HG03095 (cell line): ENCODE results near the gene FAM131B.
"Not testable (repeated sequence)": the region's sequence is repeated elsewhere in the genome, so short reads cannot be mapped to it uniquely, and the experiment has no call there.

Experiments used
- ATAC-seq: cut with Tn5 transposase; IDR thresholded peaks from one replicate; pipeline ENCODE4 v1.9.1; 2021; ENCODE audit warnings: moderate library complexity; ENCODE audit not compliant: unreplicated experiment

The FAM131B gene

DNA sequence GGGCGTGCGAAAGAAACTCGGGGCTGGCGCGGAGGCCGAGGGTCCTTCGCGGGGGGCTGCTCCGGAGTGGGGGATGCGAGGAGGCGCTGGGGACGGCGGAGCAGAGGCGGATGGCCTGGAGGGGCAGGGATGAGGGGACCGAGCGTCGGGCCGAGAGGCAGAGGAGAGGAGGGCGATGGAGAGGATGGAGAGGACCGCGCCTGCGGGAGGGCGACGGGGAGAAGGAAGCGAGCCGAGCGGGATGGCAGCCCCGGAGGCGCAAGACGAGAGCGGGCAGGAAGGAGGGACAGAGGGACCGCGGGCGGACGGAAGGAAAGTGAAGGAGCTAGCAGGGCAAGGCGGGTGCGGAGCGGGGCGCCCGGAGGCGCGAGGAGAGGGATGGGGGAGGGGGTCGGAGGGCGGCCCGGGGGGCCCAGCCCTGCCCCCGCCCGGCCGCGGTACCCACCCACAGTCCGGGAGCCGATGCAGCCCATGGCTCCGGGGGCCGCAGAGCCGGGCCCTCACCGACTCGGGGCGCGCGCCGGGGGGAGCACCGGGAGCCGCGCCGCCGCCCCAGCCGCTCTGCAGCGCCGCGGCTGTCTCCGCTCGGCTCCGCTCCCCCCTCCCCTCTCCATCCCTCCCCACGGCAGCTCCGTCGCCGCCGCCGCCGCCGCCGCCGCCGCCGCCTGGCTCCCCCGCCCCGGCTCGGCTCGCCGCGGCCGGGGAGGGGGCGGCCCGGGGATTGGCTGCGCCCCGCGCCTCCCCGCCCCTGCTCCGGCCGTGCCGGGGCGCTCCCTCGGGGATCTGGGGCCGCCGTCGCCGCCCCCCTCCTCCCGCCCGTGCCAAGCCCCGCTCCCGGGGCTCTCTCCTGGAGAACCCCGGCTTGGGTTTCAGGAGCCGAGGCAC is at the start of gene FAM131B:
TSS of gene FAM131B (minus strand) at position 583 of the 885 bp plus-strand sequence. CDS start at position 473, 110 bp downstream.
- no peak for ATAC-seq

DNA sequence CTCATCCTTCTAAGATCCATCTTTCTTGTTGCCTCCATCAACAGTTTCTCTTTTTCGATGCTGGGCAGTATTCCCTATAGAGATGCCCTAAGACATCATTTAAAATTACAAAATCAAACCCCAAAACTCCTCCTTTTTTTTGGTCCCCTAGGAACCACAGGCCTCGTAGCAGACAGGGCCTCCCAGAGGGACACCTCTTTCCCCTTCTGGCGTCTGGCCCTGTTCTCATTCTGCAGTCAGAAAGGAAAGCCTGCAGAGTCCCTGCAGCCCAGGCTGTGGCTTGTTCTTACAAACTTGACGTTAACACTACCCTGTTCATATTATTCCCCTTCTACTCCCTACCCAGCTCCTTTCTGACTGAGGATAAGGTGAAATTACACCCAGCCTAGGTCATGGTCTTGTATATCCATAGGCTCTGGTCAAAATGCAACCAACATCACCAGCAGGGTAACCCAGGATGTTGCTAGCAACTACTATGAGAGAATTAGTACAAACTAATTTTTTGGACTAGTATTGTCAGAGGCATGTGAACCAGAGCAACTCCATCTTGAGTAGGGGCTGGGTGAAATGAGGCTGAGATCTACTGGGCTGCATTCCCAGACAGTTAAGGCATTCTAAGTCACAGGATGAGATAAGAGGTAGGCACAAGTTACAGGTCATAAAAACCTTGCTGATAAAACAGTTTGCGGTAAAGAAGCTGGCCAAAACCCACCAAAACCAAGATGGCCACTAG is 49.6 kb upstream of the FAM131B start:
- no peak for ATAC-seq

DNA sequence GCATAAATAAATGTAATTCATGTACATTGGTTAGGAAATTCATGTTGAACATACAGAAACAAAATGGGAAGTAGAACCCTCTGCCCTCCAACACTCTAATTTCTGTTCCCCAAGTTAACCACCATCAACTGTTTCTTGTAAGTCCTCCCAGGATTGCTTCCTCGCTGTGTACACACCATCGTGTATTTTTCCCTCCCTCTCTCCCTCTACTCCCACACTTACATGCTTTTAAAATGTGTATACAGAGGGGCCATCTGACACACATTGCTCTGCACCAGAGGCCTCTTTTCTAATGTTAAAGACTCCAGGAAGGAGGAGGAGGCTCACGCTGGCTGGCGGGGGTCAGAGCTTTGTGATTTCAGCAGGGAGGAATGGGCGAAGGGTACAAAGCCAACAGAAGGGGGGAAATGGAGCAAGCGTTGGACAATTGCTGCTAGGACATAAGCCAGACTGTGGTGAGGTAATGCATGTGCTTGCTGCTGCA is 48.0 kb upstream of the FAM131B start:
- no peak for ATAC-seq

DNA sequence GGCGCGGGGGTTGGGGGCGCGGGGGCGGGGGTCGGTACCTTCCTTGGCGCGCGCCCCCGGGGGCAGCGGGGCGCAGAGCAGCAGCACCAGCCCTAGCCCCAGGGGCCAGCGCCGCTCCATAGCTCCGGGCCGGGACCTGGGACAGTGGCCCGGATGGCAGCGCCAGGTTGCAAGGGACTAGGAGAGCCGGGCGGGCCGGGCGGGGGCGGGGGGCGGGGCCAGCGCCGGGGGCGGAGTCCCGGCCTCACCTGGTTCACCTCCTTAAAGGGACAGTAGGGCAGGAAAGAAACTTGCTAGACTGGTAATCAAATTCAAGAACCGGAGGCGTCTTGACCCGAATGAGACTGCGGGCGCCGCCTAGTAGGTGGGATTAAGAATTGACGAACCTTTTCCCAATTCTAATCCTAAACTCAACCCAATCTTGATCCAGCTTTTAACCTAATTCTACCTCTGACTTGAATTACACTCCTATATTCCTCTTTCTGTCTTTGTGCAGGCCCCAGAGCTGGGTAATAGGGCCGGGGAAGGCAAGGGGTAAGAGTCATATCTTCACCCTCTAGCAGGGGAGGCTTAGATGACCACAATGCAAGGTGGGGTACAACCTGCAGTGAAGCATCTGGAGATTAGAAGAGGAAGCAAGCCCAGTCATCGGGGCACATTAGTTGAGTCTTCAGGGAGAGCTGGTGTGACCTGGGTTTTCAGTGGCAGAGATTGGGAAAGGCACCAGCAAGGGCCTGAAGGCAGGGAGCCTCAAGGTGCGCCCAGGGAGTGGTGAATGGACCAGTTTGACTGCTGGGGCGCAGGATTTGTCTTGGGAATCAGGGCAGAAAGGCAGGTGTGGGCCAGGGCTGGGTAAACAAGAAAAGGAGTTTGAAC is 46.4 kb upstream of the FAM131B start, which contains the start of gene EPHA1:
TSS of gene EPHA1 (minus strand) at position 171 of the 876 bp plus-strand sequence. CDS start at position 120, 51 bp downstream.
- no peak for ATAC-seq

DNA sequence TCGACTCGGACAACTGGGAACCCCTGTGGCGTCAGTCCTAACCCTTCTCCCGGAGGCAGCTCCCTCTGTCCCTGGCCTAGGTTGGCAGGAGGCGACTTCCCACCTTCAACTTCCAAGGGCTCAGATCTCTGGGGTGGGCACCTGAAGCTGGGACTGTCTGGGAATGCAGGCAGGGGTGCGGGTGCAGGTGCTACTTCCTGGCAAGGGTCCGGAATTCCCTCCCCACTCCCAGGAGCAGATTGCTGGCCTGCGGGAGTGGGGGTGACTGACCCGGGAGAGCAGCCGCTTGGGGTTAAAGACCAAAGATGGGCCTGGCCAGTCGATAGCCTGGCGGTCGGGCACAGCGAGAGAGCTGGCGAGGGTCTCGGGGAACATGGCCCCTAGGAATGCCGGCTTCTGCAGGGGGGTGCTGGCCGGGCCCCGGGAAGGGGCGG is 45.8 kb upstream of the FAM131B start:
- ATAC-seq = no peak

DNA sequence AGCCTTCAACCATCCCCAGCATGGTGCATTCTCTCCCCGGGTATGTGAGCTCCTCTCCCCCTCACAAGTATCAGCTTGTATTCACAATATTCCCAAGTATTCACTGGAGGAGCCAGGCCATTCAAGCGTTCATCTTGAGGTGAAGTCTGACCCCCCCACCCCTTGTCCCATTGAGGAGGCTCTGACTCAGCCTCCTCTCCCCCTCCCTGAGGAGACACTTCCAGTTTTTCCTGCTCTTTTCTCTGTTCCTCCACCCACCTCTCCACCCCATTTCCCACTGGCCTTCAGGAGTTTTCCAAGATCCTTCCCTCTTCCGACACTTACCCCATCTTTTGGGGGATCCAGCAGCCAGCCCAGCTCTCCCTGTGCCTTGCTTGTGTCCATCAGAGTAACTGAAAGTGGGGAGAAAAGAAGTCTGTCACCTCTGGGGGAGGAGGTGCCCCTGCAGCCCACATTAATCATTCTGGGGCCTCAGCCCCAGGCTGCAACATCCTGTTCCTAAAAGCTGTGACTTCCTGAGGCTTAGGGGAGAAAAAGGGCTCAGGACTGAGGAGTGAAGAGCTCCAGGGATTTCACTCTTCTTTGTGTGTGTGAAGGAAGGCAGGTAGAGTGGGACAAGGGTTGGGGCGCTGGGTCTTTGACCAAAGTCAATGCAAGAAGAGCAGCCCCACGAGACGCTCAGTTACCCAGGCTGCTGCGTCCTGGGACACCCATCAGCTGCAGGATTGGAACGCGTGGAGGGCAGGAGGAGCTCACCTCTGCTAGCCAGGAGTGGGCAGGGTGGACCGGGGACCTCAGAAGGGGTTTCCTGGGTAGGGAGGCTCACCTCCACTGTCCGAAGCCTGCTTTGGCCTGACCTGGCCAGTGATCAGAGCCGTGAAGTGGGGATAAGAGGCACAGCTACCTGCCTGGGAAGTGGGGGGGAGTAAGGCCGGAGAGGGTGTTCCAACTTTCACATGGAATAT is 45.1 kb upstream of the FAM131B start:
- no peak for ATAC-seq

DNA sequence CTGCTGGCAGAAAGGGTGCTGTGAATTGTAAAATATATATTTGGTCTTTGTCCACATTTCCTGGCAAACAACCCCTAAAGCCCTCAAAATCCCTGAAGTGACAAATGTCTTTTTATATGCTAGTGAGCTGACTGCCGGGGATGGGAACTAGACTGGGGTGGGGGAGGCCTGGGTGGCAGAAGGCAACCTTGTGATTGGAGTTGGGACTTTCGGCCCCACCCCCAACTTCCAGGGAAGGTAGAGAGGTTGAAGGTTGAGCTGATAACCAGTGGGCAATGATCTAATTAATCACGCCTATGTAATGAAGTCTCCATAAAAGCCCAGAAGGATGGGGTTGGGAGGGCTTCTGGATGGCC is 43.5 kb upstream of the FAM131B start:
- no peak for ATAC-seq

DNA sequence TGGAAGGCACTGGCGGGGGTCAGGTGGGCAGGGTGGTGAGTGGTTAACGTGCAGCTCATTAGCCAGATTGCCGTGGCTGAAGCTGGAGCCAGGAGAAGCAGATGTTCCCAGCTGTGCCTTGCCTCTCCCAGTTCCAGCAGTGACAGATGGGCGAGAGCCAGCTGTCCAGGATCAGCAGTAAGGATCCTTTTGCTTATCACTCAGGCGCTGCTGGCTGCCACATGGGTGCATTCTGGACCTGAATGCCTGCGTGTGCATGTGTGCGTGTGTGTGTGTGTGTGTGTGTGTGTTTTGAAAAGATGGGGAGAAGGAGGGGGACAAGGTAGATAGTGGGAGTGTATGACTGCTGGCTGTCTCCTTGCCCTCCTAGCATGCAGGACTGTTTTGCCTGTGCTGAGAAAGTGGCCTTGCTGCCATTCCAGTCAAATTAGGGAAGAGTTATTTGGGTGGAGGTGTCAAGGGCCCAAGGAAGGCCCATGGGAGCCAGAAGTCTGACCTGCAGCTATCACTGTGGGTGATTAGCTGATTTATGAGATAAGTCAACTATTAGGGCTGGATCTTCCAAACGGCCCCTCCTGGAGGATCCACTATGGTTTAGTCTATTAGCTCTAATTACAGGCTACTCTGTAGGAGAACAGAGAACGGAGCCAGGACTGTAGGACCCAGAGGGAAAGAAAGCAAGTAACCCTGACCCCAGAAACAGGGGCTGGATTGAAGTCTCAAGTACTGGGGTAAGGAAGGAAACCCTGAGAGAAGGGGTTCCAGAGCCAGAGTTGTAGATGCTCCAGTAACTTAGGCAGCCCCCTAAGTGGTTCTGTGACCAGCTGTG is 42.9 kb upstream of the FAM131B start:
- ATAC-seq = no peak

DNA sequence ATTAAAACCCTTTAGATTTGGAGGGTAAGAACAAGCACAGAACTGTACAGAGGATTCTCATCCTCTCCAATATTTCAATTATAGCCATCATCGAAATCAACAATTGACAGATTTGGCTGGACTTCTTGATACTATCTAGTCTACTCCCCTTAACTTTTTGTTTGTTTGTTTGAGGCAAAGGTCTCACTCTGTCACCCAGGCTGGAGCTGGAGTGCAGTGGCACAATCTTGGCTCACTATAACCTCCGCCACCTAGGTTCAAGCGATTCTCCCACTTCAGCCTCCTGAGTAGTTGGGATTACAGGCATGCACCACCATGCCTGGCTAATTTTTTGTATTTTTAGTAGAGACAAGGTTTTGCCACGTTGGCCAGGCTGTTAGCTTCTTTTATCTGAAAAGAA is 39.7 kb upstream of the FAM131B start:
- not testable (repeated sequence) for ATAC-seq

DNA sequence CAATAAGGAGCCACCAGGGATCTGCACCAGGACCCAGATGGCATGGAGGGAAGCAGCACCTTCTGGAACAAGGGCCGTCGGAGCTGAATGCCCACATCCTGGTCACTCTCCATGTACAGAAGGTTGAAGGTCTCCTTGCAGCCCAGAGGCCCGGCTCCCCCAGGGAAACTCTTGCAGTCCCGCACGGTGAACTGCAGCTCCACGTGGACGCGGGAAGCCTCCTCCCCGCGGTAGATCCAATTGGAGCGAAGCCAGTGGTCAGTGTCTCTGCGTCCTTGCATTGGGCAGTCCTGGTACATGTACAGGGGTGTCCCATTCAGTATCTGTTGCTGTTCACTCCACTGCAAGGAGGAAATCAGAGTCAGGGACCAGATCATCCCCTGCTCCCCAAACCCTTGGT is 38.8 kb upstream of the FAM131B start:
- ATAC-seq = no peak

DNA sequence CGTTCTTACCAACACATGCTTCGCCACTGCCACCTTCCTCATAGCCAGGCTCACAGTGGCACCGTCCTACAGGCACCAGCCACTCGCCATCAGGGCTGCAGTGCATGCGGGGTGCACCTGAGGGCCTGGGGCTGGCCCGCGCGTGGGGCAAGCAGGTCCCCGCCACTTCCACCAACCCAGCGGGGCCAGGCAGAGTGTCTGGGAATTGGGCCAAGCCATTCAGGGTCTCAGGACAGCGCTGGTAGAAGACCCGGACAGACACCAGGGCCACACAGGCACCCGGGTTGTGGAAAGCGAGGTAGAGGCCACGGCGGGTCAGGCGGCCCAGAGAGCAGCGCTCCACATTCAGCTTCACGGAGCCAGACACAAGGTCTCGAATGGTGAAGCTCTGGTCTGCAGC is 37.1 kb upstream of the FAM131B start:
- no peak for ATAC-seq

DNA sequence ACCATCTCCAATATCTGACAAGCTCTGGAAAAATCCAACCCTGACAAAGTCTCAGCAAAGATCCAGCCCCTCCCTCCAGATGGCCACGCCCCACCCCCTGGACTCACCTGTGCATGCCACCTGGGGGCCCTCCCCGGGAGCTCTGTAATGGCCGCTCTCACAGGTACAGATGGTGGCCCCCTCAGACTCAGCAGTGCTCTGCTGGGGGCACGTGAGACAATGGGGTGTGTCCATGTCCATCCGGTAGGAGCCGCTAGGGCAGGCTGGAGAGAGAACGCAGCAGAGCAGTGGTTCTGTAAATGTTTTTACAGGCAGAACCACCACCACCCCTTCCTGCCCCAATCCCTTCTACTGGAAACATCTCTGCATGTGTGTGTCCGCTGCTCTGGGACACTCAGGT is 36.6 kb upstream of the FAM131B start:
- ATAC-seq = no peak

DNA sequence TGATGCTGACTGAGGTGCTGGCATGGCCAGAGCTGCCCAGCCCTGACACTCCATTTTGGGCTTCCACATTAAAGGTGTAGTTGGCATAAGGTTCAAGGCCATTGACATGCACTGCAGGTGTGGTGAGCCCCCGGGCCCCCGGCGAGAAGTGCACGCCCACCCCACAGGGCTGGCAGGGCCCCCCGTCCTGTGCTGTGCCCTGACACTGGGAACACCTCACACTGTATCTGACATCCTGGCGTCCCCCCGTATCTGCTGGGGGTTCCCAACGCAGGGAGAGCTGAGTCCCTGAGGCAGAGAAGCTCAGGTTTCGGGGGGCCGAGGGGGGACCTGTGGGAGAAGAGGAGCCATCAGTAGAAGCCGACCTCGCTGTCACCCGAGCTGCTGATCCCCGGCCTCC is 36.1 kb upstream of the FAM131B start:
- ATAC-seq = no peak

DNA sequence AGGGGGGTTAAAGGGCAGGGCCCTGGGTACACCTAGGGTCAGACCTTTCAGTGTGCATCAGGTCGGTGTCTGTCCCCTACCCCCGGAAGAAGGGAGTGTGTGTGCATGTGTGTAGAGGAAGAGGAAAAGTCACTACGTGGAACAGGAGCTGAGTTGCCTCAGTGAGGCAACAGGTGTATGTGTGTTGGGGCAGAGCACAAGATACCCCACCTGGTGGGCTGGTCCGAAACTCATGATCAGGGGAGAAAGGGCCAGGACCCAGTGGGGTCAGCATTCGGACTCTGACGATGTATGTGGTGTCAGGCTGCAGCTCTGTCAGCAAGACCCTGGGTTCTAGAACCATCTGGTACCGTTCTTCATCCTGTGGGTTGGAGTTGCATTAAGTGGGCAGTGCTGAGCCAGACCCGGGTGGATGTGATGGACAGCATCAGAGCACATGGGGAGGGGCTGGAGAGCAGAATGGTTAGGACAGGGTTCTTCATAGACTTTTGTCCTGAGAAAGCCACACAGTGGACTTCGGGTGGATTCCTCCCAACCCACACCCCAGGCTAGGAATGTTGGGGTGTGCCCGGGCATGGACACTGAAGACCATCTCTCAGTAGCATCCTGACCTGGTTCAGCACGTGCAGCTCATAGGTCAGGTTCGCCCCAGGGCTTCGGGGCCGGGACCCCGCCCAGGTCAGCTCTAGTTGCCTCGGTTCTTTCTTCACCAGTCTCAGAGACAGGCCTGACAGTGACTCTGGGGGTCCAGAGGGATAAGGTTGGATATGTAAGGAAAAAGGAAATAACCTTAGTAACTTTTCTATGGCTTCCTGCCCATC is 35.4 kb upstream of the FAM131B start:
- no peak for ATAC-seq

DNA sequence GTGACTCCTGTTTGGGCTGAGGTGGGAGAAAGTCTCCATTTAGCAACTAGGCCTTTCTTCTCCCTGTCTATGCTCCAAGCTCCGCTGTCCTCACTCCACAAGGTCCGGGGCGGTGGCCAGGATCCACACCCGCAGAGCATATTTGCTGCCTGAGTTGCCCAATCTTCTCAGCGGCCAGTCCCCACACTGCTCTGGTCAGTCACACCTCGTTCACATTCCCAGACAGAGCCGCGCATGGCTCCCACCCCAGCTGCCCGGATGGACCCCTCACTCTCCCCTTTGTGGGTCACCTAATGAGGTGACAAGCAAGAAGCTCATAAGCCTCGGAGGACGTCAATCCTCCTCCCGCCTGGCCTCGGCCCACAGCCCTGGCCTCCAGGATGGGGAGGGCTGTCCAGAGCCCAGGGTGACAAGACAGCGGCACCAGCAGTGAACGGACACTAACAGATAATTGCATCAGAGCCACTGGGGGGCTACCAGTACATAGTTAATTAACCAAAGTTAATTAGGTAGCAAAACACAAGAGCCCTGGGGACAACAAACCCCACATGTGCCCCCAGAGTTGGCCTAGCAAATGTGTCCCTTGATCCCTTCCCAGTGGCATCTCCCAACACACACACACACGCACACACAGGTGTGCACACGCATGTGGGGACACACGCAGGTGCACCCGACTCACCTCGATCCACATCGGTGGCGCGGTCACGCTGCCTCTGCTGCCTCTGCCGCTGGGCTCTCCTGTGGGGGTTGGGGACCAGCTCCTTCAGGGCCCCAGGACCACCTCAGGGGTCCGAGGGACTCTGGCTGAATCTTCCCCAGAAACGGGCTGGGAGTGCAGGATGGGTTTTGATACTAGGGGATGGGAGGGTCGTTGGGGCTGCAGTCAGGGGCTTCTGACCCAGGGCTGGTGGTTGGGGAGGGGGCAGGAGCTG is 34.4 kb upstream of the FAM131B start:
- no peak for ATAC-seq

DNA sequence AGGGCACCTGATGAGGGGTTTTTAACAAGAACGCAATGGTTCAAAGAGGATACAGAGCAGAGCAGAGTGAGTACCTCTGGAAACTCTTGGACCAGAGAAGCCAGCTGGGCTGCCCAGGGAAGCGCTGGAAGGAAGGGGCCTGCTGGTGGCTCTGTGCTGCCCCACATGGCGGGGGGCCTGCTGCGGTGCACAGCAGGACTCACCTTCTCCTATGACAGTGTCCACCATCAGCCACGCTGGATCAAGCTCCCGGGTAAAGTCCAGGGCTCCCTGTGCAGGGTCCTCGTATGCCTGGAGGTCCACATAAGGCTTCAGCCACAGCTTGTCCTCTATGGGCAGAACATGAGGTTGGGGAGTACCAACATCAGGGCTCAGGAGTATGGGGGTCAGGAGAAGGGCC is 33.7 kb upstream of the FAM131B start:
- no peak for ATAC-seq
